ENCODE results near the gene SBK3.

The SBK3 gene

GRCh38 chr19:55545443-55545842 is at the start of gene SBK3:
Gene SBK3, minus strand, starts transcription at chr19:55545543. Its CDS starts 0 bp downstream, at chr19:55545543.
- Histone ChIP-seq H4K20me1 (ENCODE audit: insufficient read depth, low read length) (no peaks in the 10 kb centered on the region), H3K36me3 (replicated peaks; ENCODE audit: insufficient read depth, low read length) (no peaks in the 10 kb centered on the region), H2AFZ (ENCODE audit: low read length) (no peak within 1 kb of the TSS), H3K9me2 (replicated peaks; ENCODE audit: insufficient read depth, low read length) (no peaks in the 10 kb centered on the region), H3K79me2 (ENCODE audit: low read length) (no peaks in the 10 kb centered on the region), H3K9ac (ENCODE audit: low read length) (no peak within 1 kb of the TSS), H3K27me3 (replicated peaks; ENCODE audit: insufficient read depth, low read length) (peaks cover 89% of the 10 kb centered on the region), H3K9me3 (replicated peaks; ENCODE audit: insufficient read depth, low read length) (no peaks in the 10 kb centered on the region), H3K4me1 (ENCODE audit: low read length) (no peaks in the 10 kb centered on the region), H3K4me3 (ENCODE audit: low read length) (no peak within 1 kb of the TSS), H3F3A (ENCODE audit: insufficient read depth, low read length) (no peaks in the 10 kb centered on the region), H3K27ac (ENCODE audit: low read length) (no peak within 1 kb of the TSS), H3K4me2 (ENCODE audit: low read depth, low read length) (no peak within 1 kb of the TSS)
- no peak for DNase-seq
- TF ChIP-seq EZH2 (optimal IDR thresholded peaks at IDR 0.05; ENCODE audit: low read depth, low read length) (no peak), EZH2phosphoT487 (IDR thresholded peaks at IDR 0.05; ENCODE audit: low read length) (no peak), CTCF (IDR thresholded peaks at IDR 0.05; ENCODE audit: low read length) (no peak)

- Histone ChIP-seq H2AFZ (ENCODE audit: low read length) (no peak overlapping the region), H4K20me1 (ENCODE audit: insufficient read depth, low read length) (no peaks in the 10 kb centered on the region), H3K36me3 (replicated peaks; ENCODE audit: insufficient read depth, low read length) (no peaks in the 10 kb centered on the region), H3K4me2 (ENCODE audit: low read depth, low read length) (no peak overlapping the region), H3K27ac (ENCODE audit: low read length) (no peak overlapping the region), H3K4me3 (ENCODE audit: low read length) (no peak overlapping the region), H3K9ac (ENCODE audit: low read length) (no peak overlapping the region), H3K9me2 (replicated peaks; ENCODE audit: insufficient read depth, low read length) (no peaks in the 10 kb centered on the region), H3K9me3 (replicated peaks; ENCODE audit: insufficient read depth, low read length) (no peaks in the 10 kb centered on the region), H3F3A (ENCODE audit: insufficient read depth, low read length) (no peaks in the 10 kb centered on the region), H3K4me1 (ENCODE audit: low read length) (no peaks in the 10 kb centered on the region), H3K79me2 (ENCODE audit: low read length) (no peaks in the 10 kb centered on the region), H3K27me3 (replicated peaks; ENCODE audit: insufficient read depth, low read length) (peaks cover 18% of the 10 kb centered on the region)
- TF ChIP-seq CTCF (IDR thresholded peaks at IDR 0.05; ENCODE audit: low read length) = no peak
- TF ChIP-seq EZH2phosphoT487 (IDR thresholded peaks at IDR 0.05; ENCODE audit: low read length) = no peak
- TF ChIP-seq EZH2 (optimal IDR thresholded peaks at IDR 0.05; ENCODE audit: low read depth, low read length) = no peak
- DNase-seq = no peak
Measured at GRCh38 chr19:55593096-55593772, 47.9 kb upstream of the SBK3 start.

GRCh38 chr19:55592391-55593090 is 47.2 kb upstream of the SBK3 start:
- Histone ChIP-seq H3K36me3 (replicated peaks; ENCODE audit: insufficient read depth, low read length) (no peaks in the 10 kb centered on the region), H3K4me3 (ENCODE audit: low read length) (no peak overlapping the region), H3K9me2 (replicated peaks; ENCODE audit: insufficient read depth, low read length) (no peaks in the 10 kb centered on the region), H3K9ac (ENCODE audit: low read length) (no peak overlapping the region), H3K27ac (ENCODE audit: low read length) (no peak overlapping the region), H3K79me2 (ENCODE audit: low read length) (no peaks in the 10 kb centered on the region), H3K4me1 (ENCODE audit: low read length) (no peaks in the 10 kb centered on the region), H3K9me3 (replicated peaks; ENCODE audit: insufficient read depth, low read length) (no peaks in the 10 kb centered on the region), H3F3A (ENCODE audit: insufficient read depth, low read length) (no peaks in the 10 kb centered on the region), H2AFZ (ENCODE audit: low read length) (no peak overlapping the region), H3K4me2 (ENCODE audit: low read depth, low read length) (no peak overlapping the region), H3K27me3 (replicated peaks; ENCODE audit: insufficient read depth, low read length) (peaks cover 18% of the 10 kb centered on the region), H4K20me1 (ENCODE audit: insufficient read depth, low read length) (no peaks in the 10 kb centered on the region)
- no peak for DNase-seq
- TF ChIP-seq CTCF (IDR thresholded peaks at IDR 0.05; ENCODE audit: low read length) = no peak
- no peak for TF ChIP-seq EZH2phosphoT487 (IDR thresholded peaks at IDR 0.05; ENCODE audit: low read length)
- TF ChIP-seq EZH2 (optimal IDR thresholded peaks at IDR 0.05; ENCODE audit: low read depth, low read length) = no peak
